Activated naive CD8-positive, alpha-beta T cell treated with anti-CD3 and anti-CD28 coated beads, Interleukin-2, amount 50 U/mL, for 16 hours (primary cell): ENCODE results near the gene SACM1L.

ENCODE experiments used
- DNase-seq: peaks from one replicate; pipeline ENCODE4 v3.0.0-alpha.2; 2020; ENCODE audit warnings: low read depth, low spot score

The SACM1L gene

DNA sequence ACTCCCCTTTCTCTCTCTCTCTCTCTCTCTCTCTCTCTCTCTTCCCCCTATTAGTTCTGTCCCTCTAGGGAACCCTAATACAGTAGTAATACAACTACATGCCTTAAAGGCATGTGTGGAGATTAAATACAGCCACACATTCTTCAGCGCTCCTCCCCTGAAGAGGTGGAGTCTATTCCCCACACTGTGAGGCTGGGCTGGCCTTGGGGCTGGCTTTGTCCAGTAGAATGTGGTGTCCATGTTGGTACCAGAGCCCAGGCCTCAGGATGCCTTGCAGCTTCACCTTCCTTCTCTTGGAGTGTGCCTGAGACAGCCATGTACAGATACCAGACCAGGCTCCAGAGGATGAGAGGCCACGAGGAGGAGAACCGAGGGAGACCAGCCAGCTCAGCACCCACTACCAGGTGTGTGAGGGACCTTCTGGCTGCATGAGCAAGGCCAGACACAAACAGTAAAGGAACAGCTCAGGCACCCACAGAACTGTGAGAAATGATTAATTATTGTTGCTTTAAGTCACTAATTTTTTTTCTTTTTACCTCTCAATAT is 96.5 kb downstream of the SACM1L start:
- DNase-seq: no peak

GRCh38 chr3:45786801-45787495 is 97.8 kb downstream of the SACM1L start:
- no peak for DNase-seq

- no peak for DNase-seq
These were observed 98.4 kb downstream of the SACM1L start for GRCh38 chr3:45787551-45787950.

- DNase-seq: no peak
These were observed 100.1 kb downstream of the SACM1L start for GRCh38 chr3:45789235-45789812.

- no peak for DNase-seq
These were observed 101.4 kb downstream of the SACM1L start for GRCh38 chr3:45790596-45790995.

GRCh38 chr3:45792036-45792435 is 102.8 kb downstream of the SACM1L start:
- no peak for DNase-seq

- DNase-seq: no peak
These were observed 103.4 kb downstream of the SACM1L start for GRCh38 chr3:45792516-45793172.

DNA sequence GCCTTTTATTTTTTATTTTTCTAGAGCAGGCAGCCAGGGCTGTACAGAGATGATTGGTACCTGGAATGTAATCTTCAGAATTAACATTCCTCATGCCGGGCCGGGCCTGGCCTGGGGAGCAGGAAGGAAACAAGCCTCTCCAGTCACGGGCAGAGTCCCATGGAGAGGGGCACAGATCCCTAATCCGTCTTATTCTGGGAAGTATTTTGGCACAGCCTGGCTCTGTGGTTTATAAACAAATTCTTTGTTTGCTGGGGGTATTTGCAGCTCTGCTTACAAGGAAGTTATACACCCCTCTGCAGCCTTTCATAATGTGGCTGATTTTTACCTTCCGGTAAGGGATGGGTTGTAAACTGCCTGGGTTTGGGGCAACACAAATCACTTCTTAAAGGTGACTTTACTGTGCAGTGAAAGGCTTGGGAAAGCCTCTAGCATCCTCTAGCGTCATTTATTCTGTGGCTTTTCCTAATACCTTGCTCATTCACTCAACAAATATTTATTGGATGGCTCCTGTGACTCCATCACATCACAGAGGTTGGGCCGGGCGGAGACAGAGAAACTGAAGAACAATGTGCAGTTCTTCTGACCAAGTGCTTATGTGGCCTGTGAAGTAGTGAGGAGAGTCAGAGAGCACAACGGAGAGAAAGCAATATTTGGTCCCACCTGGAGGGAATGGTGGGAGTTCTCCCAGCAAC is 104.4 kb downstream of the SACM1L start:
- DNase-seq: no peak

DNA sequence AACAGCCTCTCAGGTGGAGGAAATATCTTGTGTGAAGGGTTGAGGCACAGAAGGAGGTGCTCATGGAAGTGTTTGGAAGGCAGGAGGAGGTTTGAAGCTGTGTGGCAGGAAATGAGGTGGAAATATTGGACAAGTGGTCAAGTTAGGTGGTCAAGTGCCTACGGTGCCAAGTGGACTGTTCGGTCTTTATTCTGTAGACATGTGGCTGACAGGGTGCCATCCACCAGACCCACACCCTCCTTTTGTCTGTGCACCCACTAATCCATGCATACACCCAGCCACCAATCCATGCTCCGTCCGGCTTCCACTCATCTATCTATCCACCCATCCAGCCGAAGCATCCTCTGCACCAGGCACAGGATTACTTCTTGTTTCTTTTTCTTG is 105.0 kb downstream of the SACM1L start:
- no peak for DNase-seq

DNA sequence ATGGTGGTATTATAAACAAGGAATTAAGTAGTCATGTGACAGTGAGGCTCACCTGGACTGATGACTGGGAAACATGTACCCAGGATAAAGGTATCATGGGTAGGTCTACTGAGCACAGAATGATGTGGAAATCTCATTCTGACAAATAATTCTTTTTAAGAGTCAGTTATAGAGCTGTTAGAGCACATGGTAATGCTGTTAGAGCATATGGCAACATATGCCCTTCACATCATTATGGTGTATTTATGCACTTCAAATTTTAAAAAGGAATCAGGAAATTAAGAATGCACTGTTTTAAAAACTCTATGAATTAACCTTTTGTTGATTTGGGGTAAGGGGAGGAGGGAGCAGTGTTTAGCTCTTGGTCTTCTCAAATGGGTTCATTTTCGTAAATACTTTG is 105.5 kb downstream of the SACM1L start:
- DNase-seq: no peak
